Naive thymus-derived CD8-positive, alpha-beta T cell (primary cell): Measurements from ENCODE around the gene CPPED1. TPM values are rescaled to one million over a fixed set of nuclear protein-coding genes. Genes with fewer than 3 reads are reported as not detected.
A peak's percentile ranks its signal among the peaks of the same experiment; 100 is the strongest.
"Not testable (repeated sequence)": the region's sequence is repeated elsewhere in the genome, so short reads cannot be mapped to it uniquely, and the experiment has no call there.

Source experiments
- ATAC-seq, 2 donors: fragments of 150-1000 bp; cut with Tn5 transposase in 1 of 2; sonication (Bioruptor Pico), chemical (Tn5 transposase) in 1 of 2; 1 replicate in 1 of 2; 2 replicates in 1 of 2; pipeline ENCODE4 v1.10.0; 2021; ENCODE audit warnings: mild to moderate bottlenecking in 2 of 2, moderate library complexity in 2 of 2
- POLR2A ChIA-PET: fragments of 350-600 bp; sonication (Branson Sonifier 250); formaldehyde crosslinking; loops from one replicate; lab custom pipeline; 2021; ENCODE audit warnings: antibody characterized with exemption; lab: Charles Lee
- DNase-seq, 10 donors: peaks; one replicate each; pipeline versions ENCODE4 v3.0.0 to v3.0.0-alpha.2; 2020 to 2022
- H3K27ac Mint-ChIP-seq, 10 donors: one replicate each; pipeline ENCODE4 v1.8.0; 2020 to 2022; ENCODE audit warnings: mild to moderate bottlenecking in 10 of 10, mixed read lengths in 10 of 10, moderate library complexity in 4 of 10, inconsistent platforms in 1 of 10
- H3K27me3 Mint-ChIP-seq, 5 donors: one replicate each; pipeline ENCODE4 v1.8.0; 2021 to 2022; ENCODE audit warnings: mixed read lengths in 5 of 5
- H3K36me3 Mint-ChIP-seq, 3 donors: one replicate each; pipeline ENCODE4 v1.8.0; 2020 to 2022; ENCODE audit warnings: mixed read lengths in 3 of 3, mild to moderate bottlenecking in 2 of 3, inconsistent platforms in 1 of 3
- H3K4me1 Mint-ChIP-seq, 4 donors: one replicate each; pipeline ENCODE4 v1.8.0; 2021 to 2022; ENCODE audit warnings: mixed read lengths in 4 of 4
- H3K4me3 Mint-ChIP-seq, 10 donors: one replicate each; pipeline ENCODE4 v1.8.0; 2020 to 2022; ENCODE audit warnings: mild to moderate bottlenecking in 10 of 10, mixed read lengths in 10 of 10, moderate library complexity in 6 of 10, inconsistent platforms in 1 of 10
- H3K9me3 Mint-ChIP-seq, 9 donors: one replicate each; pipeline ENCODE4 v1.8.0; 2020 to 2022; ENCODE audit warnings: mixed read lengths in 9 of 9, mild to moderate bottlenecking in 3 of 9, inconsistent platforms in 1 of 9, moderate library complexity in 1 of 9
- polyA plus RNA-seq, 3 donors: library from polyadenylated mRNA; unstranded; fragments of 300-500 nt; fragmentation: Illumina TruSeq; gene quantifications; one replicate each; pipeline ENCODE4 v1.2.3, GENCODE V29; 2021
- total RNA-seq, 8 experiments: library from RNA in 2 of 8; stranded (reverse) in 2 of 8; gene quantifications; one replicate each; pipeline ENCODE4 v1.2.3 and lab custom pipeline; 2021 to 2026

CPPED1 gene
- total and polyA plus RNA-seq, 5 experiments from 2014 or later: 1.8 to 6.4 (median 3.3) TPM

- no peak overlapping the region for H3K27ac Mint-ChIP-seq
- no peak overlapping the region for H3K4me3 Mint-ChIP-seq
- no peak for DNase-seq
- H3K4me1 Mint-ChIP-seq: peaks cover 0 to 2% (median 0%) of the 10 kb centered on the region in 4 donors
- peaks cover 7 to 36% (median 31%) of the 10 kb centered on the region in 3 donors for H3K36me3 Mint-ChIP-seq
- ATAC-seq: no peak
- H3K27me3 Mint-ChIP-seq: no peaks in the 10 kb centered on the region
- H3K9me3 Mint-ChIP-seq: peaks cover 0 to 14% (median 3%) of the 10 kb centered on the region in 9 donors
- POLR2A ChIA-PET: no interaction called here
These were observed 21.9 kb downstream of the CPPED1 start for GRCh38 chr16:12781777-12782176.

- POLR2A ChIA-PET: interaction anchor here (0.5 kb wide), 1 partner anchor 865 kb away, joined by 3 read pairs; the partner anchor contains the start of gene GSPT1
- ATAC-seq (no peak), DNase-seq (no peak)
- H3K9me3 Mint-ChIP-seq: peaks cover 0 to 14% (median 3%) of the 10 kb centered on the region in 9 donors
- peaks cover 0 to 2% (median 0%) of the 10 kb centered on the region in 4 donors for H3K4me1 Mint-ChIP-seq
- H3K27ac Mint-ChIP-seq: no peak overlapping the region
- no peak overlapping the region for H3K4me3 Mint-ChIP-seq
- H3K36me3 Mint-ChIP-seq: peaks cover 10 to 48% (median 43%) of the 10 kb centered on the region in 3 donors
- no peaks in the 10 kb centered on the region for H3K27me3 Mint-ChIP-seq
These were observed 23.2 kb downstream of the CPPED1 start for GRCh38 chr16:12780467-12780866.

- POLR2A ChIA-PET: no interaction called here
- DNase-seq: no peak
- Mint-ChIP-seq H3K27ac (no peak overlapping the region), H3K9me3 (peaks cover 0 to 10% (median 1%) of the 10 kb centered on the region in 9 donors), H3K27me3 (no peaks in the 10 kb centered on the region), H3K4me3 (no peak overlapping the region), H3K36me3 (peaks cover 10 to 54% (median 52%) of the 10 kb centered on the region in 3 donors), H3K4me1 (peaks cover 0 to 2% (median 0%) of the 10 kb centered on the region in 4 donors)
- ATAC-seq: no peak
These were observed 25.0 kb downstream of the CPPED1 start for GRCh38 chr16:12778726-12779125.

GRCh38 chr16:12775656-12776236 is 27.9 kb downstream of the CPPED1 start:
- ATAC-seq (no peak), DNase-seq (no peak)
- no peaks in the 10 kb centered on the region for H3K27me3 Mint-ChIP-seq
- H3K36me3 Mint-ChIP-seq: peaks cover 7 to 49% (median 44%) of the 10 kb centered on the region in 3 donors
- peaks cover 0 to 7% (median 0%) of the 10 kb centered on the region in 9 donors for H3K9me3 Mint-ChIP-seq
- POLR2A ChIA-PET: no interaction called here
- H3K4me1 Mint-ChIP-seq: no peaks in the 10 kb centered on the region
- no peak overlapping the region for H3K27ac Mint-ChIP-seq
- H3K4me3 Mint-ChIP-seq: no peak overlapping the region

GRCh38 chr16:12773221-12773620 is 30.5 kb downstream of the CPPED1 start:
- DNase-seq (no peak), ATAC-seq (no peak)
- H3K27me3 Mint-ChIP-seq: no peaks in the 10 kb centered on the region
- no peak overlapping the region for H3K27ac Mint-ChIP-seq
- peaks cover 0 to 7% (median 0%) of the 10 kb centered on the region in 9 donors for H3K9me3 Mint-ChIP-seq
- POLR2A ChIA-PET: no interaction called here
- H3K4me3 Mint-ChIP-seq: no peak overlapping the region
- H3K4me1 Mint-ChIP-seq: peaks cover 0 to 4% (median 2%) of the 10 kb centered on the region in 4 donors
- H3K36me3 Mint-ChIP-seq: peaks cover 3 to 35% (median 32%) of the 10 kb centered on the region in 3 donors

- no peaks in the 10 kb centered on the region for H3K27me3 Mint-ChIP-seq
- peaks cover 3 to 25% (median 24%) of the 10 kb centered on the region in 3 donors for H3K36me3 Mint-ChIP-seq
- ATAC-seq (no peak), DNase-seq (no peak)
- H3K27ac Mint-ChIP-seq: no peak overlapping the region
- peaks cover 3 to 13% (median 6%) of the 10 kb centered on the region in 4 donors for H3K4me1 Mint-ChIP-seq
- H3K4me3 Mint-ChIP-seq: no peak overlapping the region
- POLR2A ChIA-PET: no interaction called here
- H3K9me3 Mint-ChIP-seq: peaks cover 0 to 7% (median 0%) of the 10 kb centered on the region in 9 donors
These were observed 32.3 kb downstream of the CPPED1 start for GRCh38 chr16:12771341-12771798.

GRCh38 chr16:12769525-12769924 is 34.2 kb downstream of the CPPED1 start:
- DNase-seq (no peak), ATAC-seq (no peak)
- peaks cover 0 to 8% (median 8%) of the 10 kb centered on the region in 3 donors for H3K36me3 Mint-ChIP-seq
- no peak overlapping the region for H3K4me3 Mint-ChIP-seq
- POLR2A ChIA-PET: no interaction called here
- H3K4me1 Mint-ChIP-seq: peaks cover 3 to 13% (median 6%) of the 10 kb centered on the region in 4 donors
- H3K27me3 Mint-ChIP-seq: no peaks in the 10 kb centered on the region
- H3K9me3 Mint-ChIP-seq: peaks cover 0 to 2% (median 0%) of the 10 kb centered on the region in 9 donors
- no peak overlapping the region for H3K27ac Mint-ChIP-seq

GRCh38 chr16:12767897-12768296 is 35.8 kb downstream of the CPPED1 start:
- ATAC-seq: no peak
- POLR2A ChIA-PET: no interaction called here

GRCh38 chr16:12766853-12767252 is 36.8 kb downstream of the CPPED1 start:
- H3K9me3 Mint-ChIP-seq: peaks cover 0 to 2% (median 0%) of the 10 kb centered on the region in 9 donors
- H3K27me3 Mint-ChIP-seq: no peaks in the 10 kb centered on the region
- no peak overlapping the region for H3K4me3 Mint-ChIP-seq
- POLR2A ChIA-PET: no interaction called here
- DNase-seq: no peak
- H3K27ac Mint-ChIP-seq: peak overlapping the region in 1 of 10 donors; percentile 38
- peaks cover 0 to 12% (median 3%) of the 10 kb centered on the region in 3 donors for H3K36me3 Mint-ChIP-seq
- peaks cover 3 to 13% (median 6%) of the 10 kb centered on the region in 4 donors for H3K4me1 Mint-ChIP-seq
- ATAC-seq: no peak

More at GRCh38 chr16:12767897-12768296, 35.8 kb downstream of the CPPED1 start:
- Mint-ChIP-seq H3K4me3 (peak overlapping the region in 3 of 10 donors; percentile 7 to 19 (median 11)), H3K36me3 (peaks cover 0 to 10% (median 3%) of the 10 kb centered on the region in 3 donors), H3K27ac (peak overlapping the region in 2 of 10 donors; percentile 4 to 16), H3K4me1 (peaks cover 3 to 13% (median 6%) of the 10 kb centered on the region in 4 donors), H3K27me3 (no peaks in the 10 kb centered on the region), H3K9me3 (peaks cover 0 to 2% (median 0%) of the 10 kb centered on the region in 9 donors)
- no peak for DNase-seq

- H3K27ac Mint-ChIP-seq: peak overlapping the region in 1 of 10 donors; percentile 38
- DNase-seq, H3K9me3 Mint-ChIP-seq, ATAC-seq, H3K4me3 Mint-ChIP-seq, H3K27me3 Mint-ChIP-seq, POLR2A ChIA-PET: not testable (repeated sequence)
- peaks cover 0 to 11% (median 5%) of the 10 kb centered on the region in 3 donors for H3K36me3 Mint-ChIP-seq
- peaks cover 3 to 13% (median 6%) of the 10 kb centered on the region in 4 donors for H3K4me1 Mint-ChIP-seq
These were observed 37.5 kb downstream of the CPPED1 start for GRCh38 chr16:12766208-12766607.

- Mint-ChIP-seq H3K9me3 (peaks cover 0 to 2% (median 0%) of the 10 kb centered on the region in 9 donors), H3K27ac (no peak overlapping the region), H3K4me3 (no peak overlapping the region), H3K36me3 (peaks cover 0 to 10% (median 5%) of the 10 kb centered on the region in 3 donors), H3K4me1 (peaks cover 3 to 13% (median 6%) of the 10 kb centered on the region in 4 donors), H3K27me3 (no peaks in the 10 kb centered on the region)
- POLR2A ChIA-PET: no interaction called here
- no peak for ATAC-seq
- DNase-seq: no peak
These were observed 38.7 kb downstream of the CPPED1 start for GRCh38 chr16:12764813-12765488.

GRCh38 chr16:12763517-12763916 is 40.2 kb downstream of the CPPED1 start:
- Mint-ChIP-seq H3K9me3 (peaks cover 0 to 2% (median 0%) of the 10 kb centered on the region in 9 donors), H3K36me3 (peaks cover 0 to 11% (median 2%) of the 10 kb centered on the region in 3 donors), H3K4me1 (peaks cover 3 to 15% (median 6%) of the 10 kb centered on the region in 4 donors), H3K27me3 (no peaks in the 10 kb centered on the region), H3K4me3 (no peak overlapping the region), H3K27ac (no peak overlapping the region)
- POLR2A ChIA-PET: no interaction called here
- DNase-seq: no peak
- ATAC-seq: no peak
